GM19023 (cell line): ENCODE data around the gene AQP5.

Experiments
- ATAC-seq: cut with Tn5 transposase; IDR thresholded peaks from one replicate; pipeline ENCODE4 v1.9.1; 2021; ENCODE audit warnings: mild to moderate bottlenecking, moderate library complexity; ENCODE audit not compliant: unreplicated experiment

Gene AQP5

DNA sequence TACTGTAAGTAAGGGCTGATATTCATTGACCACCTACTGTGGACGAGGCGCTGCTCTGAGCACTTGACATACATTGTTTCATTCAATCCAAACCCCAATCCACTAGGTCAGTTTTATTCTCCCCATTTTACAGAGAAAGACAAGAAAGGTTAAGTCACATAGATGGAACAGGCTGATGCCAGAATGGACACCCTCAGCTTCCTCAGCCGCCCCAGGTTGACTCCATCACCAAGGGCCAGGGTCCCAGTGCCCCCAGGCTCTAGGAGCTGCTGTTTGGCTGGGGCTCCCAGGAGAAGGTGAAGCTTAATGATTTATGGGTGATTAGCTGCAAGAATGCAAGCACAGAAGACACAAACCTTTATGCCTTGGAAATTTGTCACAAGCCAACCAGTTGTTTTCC is 11.8 kb upstream of the AQP5 start:
- no peak for ATAC-seq

DNA sequence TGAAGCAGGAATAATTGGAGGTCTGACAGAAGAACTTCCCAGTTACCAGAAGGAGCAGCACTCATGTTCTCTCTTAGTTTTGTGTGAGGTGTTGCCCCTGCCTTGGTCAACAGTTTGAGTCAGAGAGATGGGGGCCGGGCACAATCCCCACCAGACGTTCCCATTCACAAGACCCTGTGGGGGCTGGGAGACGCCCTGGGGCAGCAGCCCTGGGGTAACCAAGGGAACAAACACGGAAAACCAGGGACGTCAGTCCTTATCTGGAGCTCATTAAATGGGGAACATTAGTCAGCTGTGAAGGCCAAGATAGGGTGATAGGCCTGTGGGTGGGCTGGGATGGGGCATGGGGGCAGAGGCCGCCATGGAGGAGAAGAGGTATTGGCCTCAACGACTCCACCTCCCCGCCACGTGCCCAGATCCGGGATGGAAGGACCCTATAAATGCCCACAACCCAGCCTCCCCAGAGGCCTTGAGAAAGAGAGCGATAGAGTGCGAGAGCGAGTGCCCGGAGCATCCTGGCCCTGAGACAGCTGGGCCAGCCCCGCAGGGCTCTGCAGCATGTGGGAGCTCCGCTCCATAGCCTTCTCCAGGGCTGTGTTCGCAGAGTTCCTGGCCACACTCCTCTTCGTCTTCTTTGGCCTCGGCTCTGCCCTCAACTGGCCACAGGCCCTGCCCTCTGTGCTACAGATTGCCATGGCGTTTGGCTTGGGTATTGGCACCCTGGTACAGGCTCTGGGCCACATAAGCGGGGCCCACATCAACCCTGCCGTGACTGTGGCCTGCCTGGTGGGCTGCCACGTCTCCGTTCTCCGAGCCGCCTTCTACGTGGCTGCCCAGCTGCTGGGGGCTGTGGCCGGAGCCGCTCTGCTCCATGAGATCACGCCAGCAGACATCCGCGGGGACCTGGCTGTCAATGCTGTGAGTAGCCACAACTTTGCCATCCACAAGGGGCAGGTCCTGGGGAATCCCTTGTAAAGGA is 11.1 kb upstream of the AQP5 start, which contains the start of gene AQP2:
Gene AQP2 (plus strand): TSS at position 465 of the 979 bp plus-strand sequence. CDS start 94 bp downstream, at position 559.
- no peak for ATAC-seq

- no peak for ATAC-seq
These were observed 10.0 kb upstream of the AQP5 start for GRCh38 chr12:49951411-49952240.

DNA sequence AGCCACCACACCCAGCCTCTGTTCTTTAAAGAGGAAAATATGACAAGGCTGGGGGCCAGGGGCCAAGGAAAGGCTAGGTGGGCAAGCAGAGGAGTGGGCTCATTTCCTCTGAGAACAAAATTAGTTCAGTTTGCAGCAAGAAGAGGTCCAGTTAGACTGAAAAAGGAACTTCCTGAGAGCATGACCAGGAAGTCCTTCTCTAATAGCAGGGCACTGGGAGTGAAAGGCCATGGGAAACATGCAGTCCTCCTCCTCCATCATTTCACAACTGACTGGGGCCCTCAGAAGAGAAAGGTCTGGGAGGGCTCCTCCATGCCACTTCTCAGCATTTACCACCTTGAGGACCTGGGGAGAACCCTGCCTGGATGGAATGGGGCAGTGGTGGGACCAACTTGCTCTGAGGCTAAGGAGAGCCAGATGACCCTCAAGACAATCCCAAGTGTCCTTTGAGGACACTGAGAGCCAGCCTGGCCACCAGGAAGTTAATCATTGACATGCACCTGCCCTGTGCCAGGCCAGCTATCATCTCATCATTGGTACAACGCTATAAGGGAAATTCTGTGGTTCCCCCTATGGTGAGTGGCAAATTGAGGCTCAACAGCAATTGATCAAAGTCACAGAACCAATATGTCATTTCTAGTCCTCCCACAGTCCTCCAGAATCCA is 9.1 kb upstream of the AQP5 start:
- ATAC-seq, result no peak

DNA sequence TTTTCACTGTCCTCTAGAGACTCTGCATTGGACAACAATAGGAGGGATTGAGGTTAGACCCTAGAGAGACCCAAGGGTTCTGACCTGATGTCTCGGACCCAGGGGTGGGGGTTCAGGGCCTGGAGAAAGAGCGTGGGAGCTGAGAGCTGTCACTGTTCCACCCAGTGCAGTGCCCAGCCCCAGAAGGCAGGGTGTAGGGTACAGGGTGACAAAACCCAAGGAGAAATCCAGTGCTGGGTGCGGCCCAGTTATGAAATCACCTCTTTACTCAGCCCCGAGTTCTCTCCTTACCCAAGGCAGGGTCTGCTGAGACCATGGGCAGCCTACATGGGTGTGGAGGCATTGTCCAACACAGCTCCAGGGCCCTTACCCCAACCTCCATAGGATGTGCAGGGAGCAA is 8.5 kb upstream of the AQP5 start:
- ATAC-seq, result no peak

GRCh38 chr12:49953961-49954846 is 7.5 kb upstream of the AQP5 start:
- ATAC-seq, result no peak

GRCh38 chr12:49954863-49955830 is 6.5 kb upstream of the AQP5 start:
- no peak for ATAC-seq

DNA sequence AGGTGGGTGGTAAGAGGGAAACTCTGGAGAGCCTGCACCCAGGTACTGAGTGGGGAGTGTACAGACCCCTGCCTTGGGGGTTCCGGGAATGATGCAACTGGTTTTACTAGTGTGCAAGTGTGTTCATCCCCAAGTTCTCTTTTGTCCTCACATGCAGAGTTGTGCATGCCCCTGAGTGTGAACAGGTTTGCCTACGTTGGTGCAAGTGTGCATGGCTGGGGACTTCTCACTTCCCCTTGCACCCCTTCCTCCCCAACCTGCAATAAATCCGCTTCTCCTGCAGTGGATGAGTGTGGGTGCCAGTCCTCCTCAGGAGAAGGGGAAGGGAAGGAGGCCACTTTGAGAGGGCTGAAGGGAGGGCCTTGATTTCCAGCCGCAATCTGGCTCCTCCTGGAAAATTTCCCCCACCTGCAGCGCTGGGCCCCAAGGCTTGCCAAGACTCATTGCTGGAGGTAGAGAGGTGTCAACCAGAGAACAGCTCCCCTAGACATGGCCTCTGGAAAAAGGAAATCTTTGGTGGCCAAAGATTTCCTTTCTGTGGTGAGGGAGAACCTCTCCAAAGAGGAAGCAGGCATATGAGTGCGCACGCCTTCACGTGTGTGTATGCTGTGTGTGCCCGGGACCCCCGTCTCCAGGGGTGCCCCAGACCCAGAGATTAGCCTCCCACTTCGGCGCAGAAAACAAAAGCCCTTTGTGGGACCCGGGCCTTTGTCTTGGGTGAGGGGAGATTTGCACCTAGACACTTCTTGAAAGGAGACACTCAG is 5.6 kb upstream of the AQP5 start:
- ATAC-seq, result no peak

GRCh38 chr12:49956663-49957569 is 4.8 kb upstream of the AQP5 start:
- ATAC-seq, result no peak

- no peak for ATAC-seq
These were observed 4.1 kb upstream of the AQP5 start for GRCh38 chr12:49957570-49957967.

- ATAC-seq, result no peak
These were observed 1.8 kb upstream of the AQP5 start for GRCh38 chr12:49959685-49960473.

- no peak for ATAC-seq
These were observed 1.1 kb upstream of the AQP5 start for GRCh38 chr12:49960474-49961110.

DNA sequence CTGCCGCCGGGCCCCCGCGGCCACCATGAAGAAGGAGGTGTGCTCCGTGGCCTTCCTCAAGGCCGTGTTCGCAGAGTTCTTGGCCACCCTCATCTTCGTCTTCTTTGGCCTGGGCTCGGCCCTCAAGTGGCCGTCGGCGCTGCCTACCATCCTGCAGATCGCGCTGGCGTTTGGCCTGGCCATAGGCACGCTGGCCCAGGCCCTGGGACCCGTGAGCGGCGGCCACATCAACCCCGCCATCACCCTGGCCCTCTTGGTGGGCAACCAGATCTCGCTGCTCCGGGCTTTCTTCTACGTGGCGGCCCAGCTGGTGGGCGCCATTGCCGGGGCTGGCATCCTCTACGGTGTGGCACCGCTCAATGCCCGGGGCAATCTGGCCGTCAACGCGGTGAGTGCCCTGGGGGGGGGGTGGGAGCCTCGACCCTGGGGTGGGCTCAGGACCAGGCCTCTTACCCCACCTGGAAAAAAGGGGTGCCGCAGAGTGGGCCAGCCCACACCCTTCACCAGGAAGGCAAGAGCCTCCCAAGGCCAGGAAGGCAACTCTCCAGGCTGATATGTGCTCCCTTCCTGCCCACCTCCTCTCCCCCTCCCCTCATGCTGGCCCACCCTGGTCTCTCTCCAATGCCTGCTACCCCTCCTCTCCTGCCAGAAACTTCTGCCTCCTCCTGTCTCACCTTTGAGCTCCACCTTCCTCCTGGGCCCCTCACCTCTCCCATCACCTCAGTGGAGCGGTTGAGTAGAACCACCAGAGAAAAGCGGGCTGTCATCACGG is 507 bp downstream of the AQP5 start:
- ATAC-seq, result no peak

DNA sequence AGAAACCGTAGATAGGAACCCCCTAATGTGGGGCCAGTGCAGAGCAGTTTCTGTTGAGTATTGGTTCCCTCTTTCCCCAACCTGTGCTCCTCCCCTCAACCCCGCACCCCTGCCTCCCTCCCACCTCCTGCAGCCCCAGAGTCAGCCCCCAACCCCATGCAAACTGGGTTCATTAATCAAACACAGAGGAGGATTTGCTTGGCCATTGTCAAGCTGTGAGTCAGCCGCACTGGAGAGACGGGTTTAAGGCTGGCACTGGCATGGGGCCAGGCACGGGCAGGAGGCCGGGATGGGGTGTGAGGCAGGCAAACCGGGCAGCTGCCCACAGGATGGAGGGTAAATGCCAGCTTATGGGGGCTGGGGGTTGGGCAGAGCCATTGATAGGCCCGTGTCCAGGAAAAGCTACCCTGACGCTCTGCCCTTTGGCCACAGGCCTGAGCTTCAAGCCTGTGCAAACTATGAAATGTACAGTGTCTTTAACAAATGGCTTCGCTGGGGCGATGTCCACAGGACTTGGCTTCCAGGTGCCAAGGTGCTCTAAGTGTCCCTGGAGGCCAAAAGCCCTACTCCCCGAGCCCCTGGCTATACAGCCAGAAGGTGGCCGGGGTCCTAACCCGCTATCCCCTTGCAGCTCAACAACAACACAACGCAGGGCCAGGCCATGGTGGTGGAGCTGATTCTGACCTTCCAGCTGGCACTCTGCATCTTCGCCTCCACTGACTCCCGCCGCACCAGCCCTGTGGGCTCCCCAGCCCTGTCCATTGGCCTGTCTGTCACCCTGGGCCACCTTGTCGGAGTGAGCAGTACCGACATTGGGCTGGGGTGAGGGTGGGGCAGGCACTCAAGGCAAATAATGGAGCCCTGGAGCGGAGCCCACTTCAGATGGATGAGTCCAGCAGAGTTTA is 1.4 kb downstream of the AQP5 start:
- no peak for ATAC-seq
